GM12892 (cell line): ENCODE measurements around the gene GASK1A.

Source experiments
- POLR2A ChIP-seq: IDR thresholded peaks from 2 replicates; pipeline ENCODE4 v1.6.1; 2011; ENCODE audit warnings: low read depth, low read length, control low read depth
- TAF1 ChIP-seq: IDR thresholded peaks from 2 replicates; pipeline ENCODE4 v1.6.1; 2011; ENCODE audit warnings: low read depth, mild to moderate bottlenecking, control low read depth, low read length, borderline replicate concordance

DNA sequence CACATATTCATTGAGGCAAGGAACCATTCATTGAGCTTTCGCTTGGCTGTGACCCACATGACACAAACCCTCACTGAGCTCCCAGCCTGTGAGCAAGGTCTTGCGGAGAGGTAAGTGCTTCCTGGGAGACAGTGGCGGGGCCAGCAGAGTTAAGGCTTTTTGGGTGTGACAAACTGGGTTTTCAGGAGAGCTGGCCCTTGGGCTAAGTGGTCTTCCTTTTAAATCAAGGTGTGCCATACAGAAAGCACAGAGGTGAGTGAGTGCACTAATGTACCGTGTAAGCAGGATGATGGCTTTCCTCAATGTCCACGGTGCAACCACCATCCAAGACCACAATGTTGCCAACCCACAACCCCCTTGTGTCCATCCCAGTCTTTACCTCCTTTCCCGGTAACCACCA lies 98.2 kb downstream of the GASK1A start:
- TF ChIP-seq TAF1 (no peak), POLR2A (no peak)
